GM19328 (cell line): Measurements from ENCODE around the gene ARHGAP5.

Experiments
- ATAC-seq: cut with Tn5 transposase; IDR thresholded peaks from one replicate; pipeline ENCODE4 v1.9.1; 2021; ENCODE audit warnings: mild to moderate bottlenecking, moderate library complexity; ENCODE audit not compliant: unreplicated experiment

ARHGAP5 gene, protein sequence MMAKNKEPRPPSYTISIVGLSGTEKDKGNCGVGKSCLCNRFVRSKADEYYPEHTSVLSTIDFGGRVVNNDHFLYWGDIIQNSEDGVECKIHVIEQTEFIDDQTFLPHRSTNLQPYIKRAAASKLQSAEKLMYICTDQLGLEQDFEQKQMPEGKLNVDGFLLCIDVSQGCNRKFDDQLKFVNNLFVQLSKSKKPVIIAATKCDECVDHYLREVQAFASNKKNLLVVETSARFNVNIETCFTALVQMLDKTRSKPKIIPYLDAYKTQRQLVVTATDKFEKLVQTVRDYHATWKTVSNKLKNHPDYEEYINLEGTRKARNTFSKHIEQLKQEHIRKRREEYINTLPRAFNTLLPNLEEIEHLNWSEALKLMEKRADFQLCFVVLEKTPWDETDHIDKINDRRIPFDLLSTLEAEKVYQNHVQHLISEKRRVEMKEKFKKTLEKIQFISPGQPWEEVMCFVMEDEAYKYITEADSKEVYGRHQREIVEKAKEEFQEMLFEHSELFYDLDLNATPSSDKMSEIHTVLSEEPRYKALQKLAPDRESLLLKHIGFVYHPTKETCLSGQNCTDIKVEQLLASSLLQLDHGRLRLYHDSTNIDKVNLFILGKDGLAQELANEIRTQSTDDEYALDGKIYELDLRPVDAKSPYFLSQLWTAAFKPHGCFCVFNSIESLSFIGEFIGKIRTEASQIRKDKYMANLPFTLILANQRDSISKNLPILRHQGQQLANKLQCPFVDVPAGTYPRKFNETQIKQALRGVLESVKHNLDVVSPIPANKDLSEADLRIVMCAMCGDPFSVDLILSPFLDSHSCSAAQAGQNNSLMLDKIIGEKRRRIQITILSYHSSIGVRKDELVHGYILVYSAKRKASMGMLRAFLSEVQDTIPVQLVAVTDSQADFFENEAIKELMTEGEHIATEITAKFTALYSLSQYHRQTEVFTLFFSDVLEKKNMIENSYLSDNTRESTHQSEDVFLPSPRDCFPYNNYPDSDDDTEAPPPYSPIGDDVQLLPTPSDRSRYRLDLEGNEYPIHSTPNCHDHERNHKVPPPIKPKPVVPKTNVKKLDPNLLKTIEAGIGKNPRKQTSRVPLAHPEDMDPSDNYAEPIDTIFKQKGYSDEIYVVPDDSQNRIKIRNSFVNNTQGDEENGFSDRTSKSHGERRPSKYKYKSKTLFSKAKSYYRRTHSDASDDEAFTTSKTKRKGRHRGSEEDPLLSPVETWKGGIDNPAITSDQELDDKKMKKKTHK (N-terminal part only)

DNA sequence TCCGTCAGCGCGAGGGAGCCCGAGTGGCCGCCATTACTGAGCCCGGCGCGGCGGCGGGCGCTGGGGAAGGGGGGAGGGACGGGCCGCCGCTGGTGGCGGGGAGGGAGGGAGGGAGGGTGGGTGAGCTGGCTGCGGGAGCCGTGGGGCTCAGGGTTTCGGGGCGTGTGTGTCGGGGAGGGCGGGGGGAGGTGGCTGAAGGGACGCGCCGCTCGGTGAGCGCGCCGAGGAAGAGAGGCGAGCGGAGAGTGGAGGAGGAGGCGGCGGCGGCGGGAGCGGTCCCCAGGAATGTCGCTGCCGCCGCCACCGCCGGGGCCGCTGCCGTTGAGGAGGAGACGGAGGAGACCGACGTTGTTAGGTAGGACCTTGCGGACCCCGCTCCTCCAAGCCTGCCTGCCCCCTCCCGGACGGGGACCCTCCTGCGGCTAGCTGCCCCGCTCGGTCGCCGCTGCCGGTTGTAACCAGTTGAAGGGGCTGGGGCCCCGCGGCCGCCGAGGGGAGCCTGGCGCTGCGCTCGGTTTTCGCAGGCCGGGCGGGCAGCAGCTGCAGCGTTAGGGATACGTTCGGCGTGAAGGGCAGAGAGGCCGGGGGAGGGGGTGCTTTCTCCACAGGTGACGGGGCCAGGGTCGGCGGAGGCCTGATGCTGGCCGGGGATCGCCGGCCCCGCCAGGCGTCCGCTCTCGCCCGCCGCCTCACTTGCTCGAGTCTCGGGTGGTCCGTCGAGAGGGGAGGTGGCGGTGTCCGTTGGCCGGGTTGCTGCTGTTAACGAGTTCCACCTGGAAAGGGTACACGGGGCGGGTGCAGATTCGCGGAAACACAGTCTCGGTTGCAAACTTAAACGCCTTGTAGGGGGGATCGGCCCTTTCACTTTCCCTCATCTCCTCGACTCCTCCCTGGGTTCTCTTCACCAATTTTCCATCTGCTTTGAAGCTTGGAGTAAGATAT, at the start of gene ARHGAP5:
Gene ARHGAP5 (plus strand): TSS at position 224 of the 942 bp plus-strand sequence. CDS start 13,366 bp downstream, outside the sequence.
- ATAC-seq, result peak; percentile 42

DNA sequence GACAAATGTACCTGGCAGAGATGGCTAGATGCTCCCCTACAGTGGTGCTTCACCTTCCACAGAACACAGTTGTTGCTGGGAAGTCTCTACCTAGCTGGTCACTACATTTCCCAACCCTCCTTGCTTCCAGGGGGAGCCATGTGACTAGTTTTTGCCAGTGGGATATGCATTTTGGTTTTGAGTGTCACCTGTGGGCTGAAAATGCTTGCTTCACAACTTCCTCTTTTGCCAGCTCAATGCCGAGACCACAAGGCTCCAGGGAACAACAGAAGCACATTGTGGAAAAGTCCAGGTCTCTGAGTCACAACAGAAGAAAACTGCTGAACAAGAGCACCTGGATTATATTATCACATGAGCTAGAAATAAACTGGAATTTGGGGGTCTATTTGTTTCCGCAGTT, 48.5 kb upstream of the ARHGAP5 start:
- no peak for ATAC-seq

DNA sequence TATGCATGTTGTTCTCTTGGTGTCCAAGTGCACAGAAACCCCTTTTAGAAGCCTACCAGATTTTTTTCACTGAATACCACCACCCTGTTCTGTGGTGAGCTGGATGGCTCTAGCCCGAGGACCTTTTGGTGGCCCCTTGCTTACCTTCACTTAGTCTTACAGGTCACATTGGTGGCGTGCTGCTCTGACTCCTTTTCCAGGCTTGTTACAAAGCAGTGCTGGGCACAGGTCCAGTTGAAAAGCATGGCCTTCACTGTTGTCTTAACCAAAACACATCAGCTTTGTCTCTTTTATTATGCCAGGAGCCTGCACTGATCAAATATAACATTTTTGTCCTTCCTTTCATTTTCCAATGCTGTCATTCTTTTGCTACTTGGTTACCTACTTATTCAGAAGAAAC, 43.6 kb upstream of the ARHGAP5 start:
- ATAC-seq, result no peak

DNA sequence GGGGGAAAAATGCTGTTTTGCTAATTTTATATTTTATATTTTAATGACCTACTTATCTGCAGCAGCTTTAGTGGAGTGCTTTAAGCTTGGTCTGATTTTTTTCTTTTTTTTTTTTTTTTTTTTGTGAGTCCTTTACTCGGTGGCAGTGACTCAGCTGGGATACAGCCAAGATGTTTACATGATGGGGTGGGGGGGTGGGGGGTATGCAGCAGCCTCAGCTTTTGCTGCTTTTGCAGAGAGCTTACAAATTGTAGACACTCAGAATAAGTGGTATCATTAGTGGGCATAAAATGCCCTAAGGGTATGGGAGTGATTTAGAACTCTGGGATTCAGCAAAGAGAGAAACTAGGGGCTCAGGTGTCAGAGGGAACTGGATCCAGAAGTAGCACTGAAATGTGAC, 38.2 kb upstream of the ARHGAP5 start:
- ATAC-seq, result no peak

DNA sequence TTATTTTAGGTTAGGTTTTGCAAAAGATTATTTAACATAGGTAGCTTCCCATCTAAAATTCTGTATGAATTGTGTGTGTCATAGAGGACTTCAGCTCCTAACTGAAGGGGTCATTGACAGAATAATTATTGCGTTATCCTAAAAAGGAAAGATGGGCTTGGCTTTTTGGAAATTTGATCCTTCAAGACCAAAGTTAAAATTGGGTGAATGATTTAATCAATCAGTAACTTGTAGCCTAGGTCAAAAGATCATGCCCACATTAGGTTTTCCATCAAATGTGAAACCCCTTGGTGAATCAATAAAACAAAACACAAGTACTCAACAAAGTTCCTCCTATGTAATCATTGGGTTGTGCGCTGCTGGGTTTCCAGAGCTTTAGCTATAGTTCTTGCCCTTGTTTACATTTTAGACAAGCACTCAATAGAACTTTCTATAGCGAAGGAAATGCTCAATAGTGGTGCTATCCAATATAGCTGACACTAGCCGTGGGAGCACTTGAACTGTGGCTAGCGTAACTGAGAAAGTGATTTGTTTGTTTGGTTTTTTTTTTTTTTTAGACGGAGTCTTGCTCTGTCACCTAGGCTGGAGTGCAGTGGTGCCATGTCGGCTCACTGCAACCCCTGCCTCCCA, 37.6 kb upstream of the ARHGAP5 start:
- ATAC-seq, result no peak

DNA sequence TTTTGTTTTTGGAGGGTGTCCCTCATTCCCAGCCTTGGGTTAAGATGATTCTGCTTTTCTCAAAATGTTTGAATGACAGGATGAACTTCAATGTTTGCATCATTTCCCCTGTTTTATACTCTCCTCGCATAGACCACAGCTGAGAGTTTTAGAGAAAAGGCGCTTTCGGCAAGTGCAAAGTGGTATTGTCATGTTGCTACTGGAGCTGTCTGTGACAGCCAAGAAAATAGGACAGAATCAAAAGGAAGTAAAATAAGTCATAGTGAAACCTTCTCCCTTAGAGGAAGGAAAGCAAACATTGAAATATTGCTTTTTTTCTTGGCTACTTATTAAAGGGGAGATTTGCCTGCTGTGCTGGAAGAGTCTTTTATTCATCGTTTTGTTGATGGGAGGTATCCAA, 33.5 kb upstream of the ARHGAP5 start:
- ATAC-seq, result no peak

DNA sequence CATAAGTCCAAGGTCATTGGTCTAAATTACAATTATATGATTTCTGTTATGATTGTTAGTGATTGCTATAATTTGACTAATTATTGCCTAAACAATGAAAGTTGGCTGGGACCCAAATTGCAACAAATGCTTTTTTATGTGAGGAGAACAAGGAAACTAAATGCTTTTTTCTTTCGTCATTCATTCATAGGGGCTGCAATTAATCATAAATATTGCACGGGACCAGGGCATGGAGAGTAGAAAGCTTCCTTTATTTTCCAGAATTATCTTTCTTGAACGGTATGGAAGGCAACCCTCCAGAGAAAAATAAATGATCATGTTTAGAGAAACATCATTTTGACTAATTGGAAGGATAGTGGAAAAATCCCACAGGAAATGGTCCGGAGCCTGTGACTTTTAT, 32.6 kb upstream of the ARHGAP5 start:
- no peak for ATAC-seq

DNA sequence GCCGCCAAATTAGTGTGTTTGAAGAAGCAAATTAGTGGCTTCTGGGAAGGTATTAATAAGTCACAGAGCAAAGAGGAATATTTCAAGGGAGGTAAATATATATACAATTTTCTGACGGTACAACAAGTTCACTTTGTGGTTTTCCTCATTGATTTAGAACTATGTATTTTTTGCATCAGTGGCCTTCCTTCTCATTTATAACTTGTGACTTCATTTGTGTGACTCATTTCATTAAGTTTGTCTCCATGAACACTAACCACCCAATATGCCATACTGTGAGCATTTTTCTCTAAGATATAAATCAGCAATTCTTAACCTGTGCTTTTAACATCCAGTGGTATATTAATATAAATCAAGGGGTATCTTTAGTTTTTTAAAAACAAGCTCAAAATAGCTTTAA, 29.3 kb upstream of the ARHGAP5 start:
- no peak for ATAC-seq

DNA sequence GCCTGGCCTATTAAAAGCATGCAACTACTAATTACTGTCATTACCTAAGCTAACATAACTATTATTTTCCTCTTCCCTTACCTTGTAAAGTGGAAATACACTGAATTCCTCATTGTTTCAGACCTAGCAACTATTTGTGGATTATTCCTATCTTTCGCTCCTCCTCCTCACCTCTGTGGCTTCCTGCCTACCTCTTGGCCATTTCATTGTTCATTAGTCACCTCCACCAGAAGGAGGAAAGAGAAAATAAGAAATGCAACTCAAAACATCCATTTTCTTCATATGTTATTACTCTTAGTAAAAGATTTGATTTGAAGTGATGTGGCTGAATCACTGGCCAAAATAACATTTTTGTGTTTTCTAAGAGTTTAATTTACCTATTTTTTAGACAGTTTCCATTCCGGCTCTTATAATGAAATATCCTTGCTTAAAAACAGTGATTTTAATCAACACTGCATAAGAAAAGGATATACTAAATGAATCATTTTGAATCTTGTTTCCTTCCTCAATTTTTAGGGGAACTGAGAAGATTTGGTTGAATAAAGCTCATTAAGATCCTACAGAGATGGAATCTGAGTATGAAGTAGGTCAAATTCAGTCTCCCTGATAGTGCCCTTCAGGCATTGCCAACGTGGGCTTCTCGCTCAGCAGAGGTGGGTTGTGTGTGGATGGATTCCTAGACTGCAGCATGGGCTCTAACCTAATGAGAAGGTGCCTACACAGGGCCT, 27.6 kb upstream of the ARHGAP5 start:
- ATAC-seq, result no peak

DNA sequence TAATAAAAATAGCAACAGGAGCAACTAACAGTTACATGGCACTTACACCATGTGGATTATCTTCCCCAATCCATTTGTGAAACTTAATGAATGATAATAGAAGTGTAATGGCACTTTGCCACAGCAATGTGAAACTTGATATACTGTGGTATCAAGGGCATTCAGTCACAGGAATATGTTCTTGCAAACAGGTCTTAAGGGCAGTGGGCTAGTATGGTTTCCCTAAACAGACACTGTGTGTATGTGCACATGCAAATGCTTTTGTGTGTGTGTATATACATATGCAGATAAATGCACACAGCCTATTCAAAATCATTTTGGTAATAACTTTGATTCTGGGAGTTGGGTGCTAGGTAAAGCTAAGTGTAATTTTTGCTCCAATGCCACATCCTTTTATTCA, 26.2 kb upstream of the ARHGAP5 start:
- no peak for ATAC-seq

DNA sequence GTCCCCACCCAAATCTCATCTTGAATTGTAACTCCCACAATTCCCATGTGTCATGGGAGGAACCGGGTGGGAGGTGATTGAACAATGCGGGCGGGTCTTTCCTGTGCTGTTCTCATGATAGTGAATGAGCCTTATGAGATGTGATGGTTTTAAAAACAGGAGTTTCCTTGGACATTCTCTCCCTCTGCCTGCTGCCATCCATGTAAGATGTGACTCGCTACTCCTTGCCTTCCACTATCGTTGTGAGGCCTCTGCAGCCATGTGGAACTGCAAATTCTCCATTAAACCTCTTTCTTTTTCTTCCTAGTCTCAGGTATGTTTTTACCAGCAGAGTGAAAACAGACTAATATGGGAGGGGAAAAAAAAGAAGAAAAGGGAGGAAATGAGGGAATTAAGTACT, 22.6 kb upstream of the ARHGAP5 start:
- ATAC-seq, result no peak

DNA sequence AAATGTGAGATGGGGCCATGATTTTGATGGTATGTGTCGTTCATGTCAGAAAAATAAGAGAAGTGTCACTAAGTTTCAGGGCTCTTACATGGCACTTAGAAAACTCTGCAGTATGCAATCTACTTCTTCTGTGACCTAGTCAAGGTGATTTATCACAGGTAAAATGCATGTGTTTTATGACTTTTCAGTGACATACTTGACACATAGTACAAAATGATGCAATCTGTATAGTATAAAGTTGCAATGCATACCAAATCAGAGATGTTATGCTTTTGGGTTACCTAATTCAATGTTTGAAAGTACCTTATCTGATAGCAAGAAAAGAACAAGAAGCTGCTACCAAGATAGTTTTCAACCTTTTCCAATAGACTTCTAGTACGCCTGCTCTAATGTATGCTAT, 21.9 kb upstream of the ARHGAP5 start:
- ATAC-seq, result no peak

DNA sequence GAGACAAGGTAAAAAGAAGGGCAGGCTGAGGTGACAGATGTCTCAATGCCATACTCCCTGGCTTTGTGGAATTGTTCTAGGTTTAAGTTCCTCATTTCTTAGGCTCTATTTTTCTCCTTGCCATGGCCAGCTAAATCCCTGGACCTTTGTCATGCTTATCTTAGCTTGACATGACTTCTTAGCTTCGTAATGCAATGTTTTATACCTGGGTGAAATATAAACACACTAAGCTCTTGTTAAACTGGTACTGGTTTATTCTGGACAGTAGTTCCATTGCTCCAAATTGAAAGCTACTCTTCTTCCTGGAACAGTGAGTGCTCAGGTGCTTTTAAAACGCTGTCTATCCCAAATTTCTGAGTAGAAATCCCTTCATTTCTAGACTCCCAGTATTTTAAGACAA, 17.4 kb upstream of the ARHGAP5 start:
- ATAC-seq, result no peak

DNA sequence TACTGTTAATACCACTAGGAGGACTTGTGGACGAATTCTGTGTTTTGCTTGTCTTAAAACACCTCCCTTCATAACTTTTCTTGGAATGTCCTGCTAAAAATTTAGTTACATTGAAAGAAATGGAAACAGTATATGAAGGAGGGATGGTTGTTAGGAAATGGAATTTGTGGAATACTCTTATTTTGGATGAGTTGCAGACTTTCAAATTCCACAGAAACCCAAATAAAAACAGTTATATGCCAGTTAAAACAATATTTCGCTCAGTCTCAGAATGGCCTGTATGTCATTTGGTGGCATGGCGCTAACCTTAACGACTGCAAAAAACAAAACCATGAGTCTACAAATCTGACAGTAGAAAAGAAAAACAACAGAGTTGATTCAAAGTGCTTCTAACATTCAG, 12.2 kb upstream of the ARHGAP5 start:
- no peak for ATAC-seq

DNA sequence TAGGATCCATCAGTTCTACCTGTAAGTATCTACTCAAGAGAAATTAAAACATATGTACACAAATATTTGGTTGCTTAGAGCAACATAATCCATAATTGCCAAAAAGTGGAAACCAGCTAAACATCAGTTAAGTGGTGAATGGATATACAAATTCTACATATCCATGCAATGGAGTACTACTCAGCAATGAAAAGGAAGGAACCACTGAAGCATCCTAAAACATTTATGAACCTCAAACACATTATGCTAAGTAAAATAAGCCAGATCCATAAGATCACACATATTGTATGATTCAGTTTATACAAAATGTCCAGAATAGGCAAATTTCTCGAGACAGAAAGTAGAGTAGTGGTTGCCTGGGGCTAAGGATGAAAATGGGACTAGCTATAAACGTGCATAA, 8.4 kb upstream of the ARHGAP5 start:
- no peak for ATAC-seq

DNA sequence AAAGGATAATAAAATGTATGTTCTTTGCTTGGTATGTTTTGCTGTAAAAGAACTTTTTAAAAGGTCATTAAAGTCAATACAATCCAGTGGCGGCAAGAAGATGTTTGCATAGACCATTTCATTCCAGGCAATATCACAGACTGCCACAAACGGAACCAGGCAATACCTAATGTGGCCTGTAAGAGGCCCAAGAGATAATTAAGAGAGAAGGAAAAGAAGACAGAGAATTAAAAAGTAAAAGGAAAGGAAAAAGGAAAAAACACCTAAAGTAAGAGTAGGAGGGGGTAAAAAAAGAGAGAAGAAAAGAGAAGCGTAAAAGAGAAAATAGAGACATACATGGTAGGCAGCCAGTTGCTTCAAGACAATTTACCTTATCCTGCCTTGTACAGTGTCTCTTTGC, 6.8 kb upstream of the ARHGAP5 start:
- no peak for ATAC-seq

DNA sequence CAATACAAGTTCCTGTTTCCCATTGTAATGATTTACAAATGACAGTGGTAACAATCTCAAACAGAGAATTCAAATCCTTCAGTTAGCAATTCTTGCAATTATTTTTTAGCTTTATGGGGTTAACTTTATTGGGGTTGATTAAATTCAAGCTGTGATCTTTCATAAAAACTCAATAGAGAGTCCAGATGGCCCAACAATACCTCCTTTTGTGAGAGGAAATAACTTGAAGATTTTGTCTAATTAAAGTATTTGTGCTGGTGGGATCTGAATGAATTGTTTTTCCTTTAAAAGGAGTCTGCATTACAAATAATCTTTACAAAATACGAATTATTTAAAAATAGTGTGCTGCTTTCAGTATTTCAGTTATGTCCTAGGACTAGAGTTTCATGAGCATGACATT, 4.4 kb upstream of the ARHGAP5 start:
- no peak for ATAC-seq

DNA sequence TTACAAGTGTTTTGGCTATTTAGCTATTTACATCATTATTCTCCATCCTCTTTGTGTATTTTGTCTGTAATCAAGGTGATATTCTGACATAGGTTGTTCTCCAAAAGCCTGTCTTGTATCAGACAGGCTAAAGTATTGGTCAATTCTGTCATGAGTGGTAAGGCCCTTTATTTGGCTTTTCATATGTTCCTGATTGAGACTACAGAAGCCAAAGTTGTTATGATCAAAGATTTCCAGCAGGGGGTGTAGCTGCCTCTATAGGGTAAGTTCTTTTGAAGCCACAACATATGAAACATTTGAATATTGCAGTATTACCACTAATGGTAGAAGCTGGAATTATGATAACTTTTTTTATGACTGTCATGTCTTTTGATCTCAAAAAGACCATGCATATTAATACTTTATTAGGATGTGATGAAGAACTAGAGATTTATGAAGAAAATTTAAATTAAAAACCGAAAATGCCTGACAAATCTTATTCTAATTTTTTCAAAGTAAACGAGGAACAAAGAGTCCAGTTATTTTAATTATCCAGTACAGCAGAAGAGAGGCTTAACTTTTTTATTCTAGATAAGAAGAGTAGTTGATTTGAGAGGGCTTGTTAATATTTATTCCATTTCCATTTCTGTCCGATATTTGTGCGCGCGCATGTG, 3.4 kb upstream of the ARHGAP5 start:
- no peak for ATAC-seq
